ENCODE results near the gene HES5. TPM values are rescaled to one million over a fixed set of nuclear protein-coding genes. Genes with fewer than 3 reads are reported as not detected.

Gene HES5
- total RNA-seq, 3 donors from 2014 or later = 1.3 to 7.8 (median 1.6) TPM

DNA sequence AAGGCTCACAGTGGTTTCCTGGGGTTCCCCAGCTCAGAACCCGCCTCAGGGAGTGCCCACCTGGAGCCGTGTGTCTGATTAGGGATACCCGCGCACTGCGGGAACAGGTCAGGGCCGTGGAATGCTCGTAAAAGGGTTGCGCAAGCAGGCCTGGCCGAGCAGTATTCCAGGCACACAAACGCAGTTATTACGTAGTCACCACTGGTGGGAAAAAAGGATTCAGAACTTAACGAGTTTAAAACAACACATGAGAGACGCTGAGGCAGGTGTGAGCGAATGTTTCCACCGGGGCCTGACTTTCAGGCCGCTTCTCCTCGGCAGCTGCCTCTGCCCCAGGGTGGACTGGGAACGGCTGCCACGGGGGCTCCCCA, 35.8 kb downstream of the HES5 start:
- TF ChIP-seq, protein P1, sequence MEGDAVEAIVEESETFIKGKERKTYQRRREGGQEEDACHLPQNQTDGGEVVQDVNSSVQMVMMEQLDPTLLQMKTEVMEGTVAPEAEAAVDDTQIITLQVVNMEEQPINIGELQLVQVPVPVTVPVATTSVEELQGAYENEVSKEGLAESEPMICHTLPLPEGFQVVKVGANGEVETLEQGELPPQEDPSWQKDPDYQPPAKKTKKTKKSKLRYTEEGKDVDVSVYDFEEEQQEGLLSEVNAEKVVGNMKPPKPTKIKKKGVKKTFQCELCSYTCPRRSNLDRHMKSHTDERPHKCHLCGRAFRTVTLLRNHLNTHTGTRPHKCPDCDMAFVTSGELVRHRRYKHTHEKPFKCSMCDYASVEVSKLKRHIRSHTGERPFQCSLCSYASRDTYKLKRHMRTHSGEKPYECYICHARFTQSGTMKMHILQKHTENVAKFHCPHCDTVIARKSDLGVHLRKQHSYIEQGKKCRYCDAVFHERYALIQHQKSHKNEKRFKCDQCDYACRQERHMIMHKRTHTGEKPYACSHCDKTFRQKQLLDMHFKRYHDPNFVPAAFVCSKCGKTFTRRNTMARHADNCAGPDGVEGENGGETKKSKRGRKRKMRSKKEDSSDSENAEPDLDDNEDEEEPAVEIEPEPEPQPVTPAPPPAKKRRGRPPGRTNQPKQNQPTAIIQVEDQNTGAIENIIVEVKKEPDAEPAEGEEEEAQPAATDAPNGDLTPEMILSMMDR (IDR thresholded peaks at IDR 0.05) = no peak
- ATAC-seq (peak; percentile 72), DNase-seq (peak in 2 of 3 donors; percentile 41 to 48)
- Histone ChIP-seq H3K9me3 (no peaks in the 10 kb centered on the region), H3K36me3 (ENCODE audit: low read depth) (no peaks in the 10 kb centered on the region), H3K4me3 (no peak overlapping the region), H3K4me1 (ENCODE audit: low read depth) (no peaks in the 10 kb centered on the region)
- intact Hi-C loops (cut with DNase I, micrococcal nuclease) = no loop called here

DNA sequence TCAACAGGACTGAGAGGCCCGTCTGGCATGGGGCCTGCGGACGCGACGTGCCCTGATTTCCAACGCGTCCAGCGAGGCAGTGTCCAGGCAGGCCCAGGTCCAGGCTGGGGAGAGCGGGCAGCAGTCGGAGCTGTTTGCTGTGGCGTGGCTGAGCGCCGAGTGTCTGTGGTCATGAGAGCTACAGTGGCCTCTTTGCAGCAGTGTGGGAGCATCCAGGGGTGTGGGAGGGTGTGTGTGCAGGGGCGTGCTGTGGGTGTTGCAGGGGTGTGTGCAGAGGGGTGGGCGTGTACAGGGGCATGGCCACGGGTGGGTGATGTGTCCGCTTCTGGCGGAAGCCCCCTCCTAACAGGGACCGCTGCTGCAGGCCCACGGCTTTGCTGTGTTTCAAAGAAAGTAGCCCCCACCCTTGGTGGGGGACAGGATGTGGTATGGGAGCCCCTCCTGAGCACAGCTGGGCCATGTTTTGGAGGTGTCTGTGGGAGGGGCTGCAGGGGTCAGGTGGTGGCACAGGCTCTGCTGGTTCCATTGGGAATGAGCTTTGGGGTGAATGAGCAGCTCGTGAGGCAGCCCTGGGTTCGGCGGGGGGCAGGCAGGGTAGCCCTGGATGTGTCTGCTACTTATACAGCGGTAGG, 36.3 kb downstream of the HES5 start:
- intact Hi-C loops (cut with DNase I, micrococcal nuclease) = no loop called here

DNA sequence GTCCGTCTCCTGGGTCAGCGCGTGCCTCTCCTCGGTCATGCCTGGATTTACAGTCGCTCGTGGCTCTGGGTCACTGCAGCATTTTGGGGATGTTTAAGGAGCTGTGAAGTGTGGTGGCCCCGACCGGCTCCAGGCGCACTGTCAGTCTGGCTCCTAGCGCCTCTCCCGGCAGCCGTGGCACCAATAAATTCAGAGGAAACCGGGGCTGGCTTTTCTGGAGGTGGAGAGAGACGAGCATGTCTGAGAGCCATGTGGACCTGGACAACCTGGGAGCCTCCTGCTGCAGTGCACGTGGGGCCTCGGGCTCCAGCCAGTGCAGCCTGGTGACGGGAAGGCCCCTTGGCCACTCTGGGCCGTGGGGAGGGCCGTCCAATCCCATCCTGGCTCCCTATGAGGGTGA, 36.8 kb downstream of the HES5 start:
- DNase-seq = no peak
- no peak for ATAC-seq
- no peaks in the 10 kb centered on the region for H3K36me3 ChIP-seq (ENCODE audit: low read depth)
- H3K9me3 ChIP-seq = no peaks in the 10 kb centered on the region
- no peaks in the 10 kb centered on the region for H3K4me1 ChIP-seq (ENCODE audit: low read depth)
- intact Hi-C loops (cut with DNase I, micrococcal nuclease) = no loop called here
- H3K4me3 ChIP-seq = no peak overlapping the region
- TF ChIP-seq, protein P1 (IDR thresholded peaks at IDR 0.05) = no peak

More for the DNA sequence above, 36.3 kb downstream of the HES5 start:
- no peaks in the 10 kb centered on the region for H3K4me1 ChIP-seq (ENCODE audit: low read depth)
- TF ChIP-seq, protein P1 (IDR thresholded peaks at IDR 0.05) = no peak
- H3K4me3 ChIP-seq = no peak overlapping the region
- H3K36me3 ChIP-seq (ENCODE audit: low read depth) = no peaks in the 10 kb centered on the region
- ATAC-seq (peak; percentile 4), DNase-seq (no peak)
- H3K9me3 ChIP-seq = no peaks in the 10 kb centered on the region

DNA sequence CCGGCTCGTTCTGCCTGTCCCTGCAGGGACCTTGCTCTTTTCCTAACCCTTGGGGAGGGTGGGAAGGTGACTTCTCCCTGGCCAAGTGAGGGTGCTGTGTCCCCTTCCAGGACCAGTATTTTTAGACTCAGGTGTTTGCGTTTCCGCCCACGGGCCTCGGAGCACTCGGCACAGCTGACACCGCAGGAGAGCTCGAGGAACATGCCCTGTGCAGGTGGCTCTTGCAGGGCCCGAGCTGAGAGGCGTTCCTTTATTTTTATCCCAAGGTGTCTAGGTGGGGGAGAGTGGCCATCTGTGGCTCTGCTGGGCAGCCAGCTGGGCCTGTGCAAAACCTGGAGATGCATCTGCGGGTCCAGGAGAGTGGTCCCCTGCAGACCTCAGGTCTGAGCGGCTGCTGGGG, 38.0 kb downstream of the HES5 start:
- H3K9me3 ChIP-seq = no peaks in the 10 kb centered on the region
- no peaks in the 10 kb centered on the region for H3K4me1 ChIP-seq (ENCODE audit: low read depth)
- no peaks in the 10 kb centered on the region for H3K36me3 ChIP-seq (ENCODE audit: low read depth)
- TF ChIP-seq, protein P1 (IDR thresholded peaks at IDR 0.05) = no peak
- ATAC-seq = no peak
- H3K4me3 ChIP-seq = no peak overlapping the region
- DNase-seq = no peak
- intact Hi-C loops (cut with DNase I, micrococcal nuclease) = no loop called here

DNA sequence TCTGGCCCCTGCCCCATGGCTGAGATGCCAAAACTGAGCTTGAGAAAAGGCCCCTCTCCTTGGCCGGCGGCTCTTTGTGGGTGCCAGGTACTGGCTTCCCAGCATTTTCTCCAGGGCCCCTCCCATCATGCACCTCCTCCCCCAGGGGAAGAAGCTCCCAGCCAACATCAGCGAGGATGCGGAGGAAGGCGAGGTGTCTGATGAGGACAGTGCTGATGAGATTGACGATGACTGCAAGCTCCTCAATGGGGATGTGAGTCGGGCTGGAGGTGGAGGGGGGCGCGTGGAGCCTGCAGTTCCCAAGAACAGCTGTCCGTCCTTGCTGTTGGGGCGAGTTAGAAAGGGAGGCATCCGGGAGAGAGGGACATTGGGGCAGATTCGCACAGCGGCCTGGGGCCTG, 40.4 kb downstream of the HES5 start:
- ATAC-seq (no peak), DNase-seq (no peak)
- H3K4me1 ChIP-seq (ENCODE audit: low read depth) = no peaks in the 10 kb centered on the region
- no peaks in the 10 kb centered on the region for H3K9me3 ChIP-seq
- H3K4me3 ChIP-seq = no peak overlapping the region
- TF ChIP-seq, protein P1 (IDR thresholded peaks at IDR 0.05) = no peak
- intact Hi-C loops (cut with DNase I, micrococcal nuclease) = no loop called here
- no peaks in the 10 kb centered on the region for H3K36me3 ChIP-seq (ENCODE audit: low read depth)

DNA sequence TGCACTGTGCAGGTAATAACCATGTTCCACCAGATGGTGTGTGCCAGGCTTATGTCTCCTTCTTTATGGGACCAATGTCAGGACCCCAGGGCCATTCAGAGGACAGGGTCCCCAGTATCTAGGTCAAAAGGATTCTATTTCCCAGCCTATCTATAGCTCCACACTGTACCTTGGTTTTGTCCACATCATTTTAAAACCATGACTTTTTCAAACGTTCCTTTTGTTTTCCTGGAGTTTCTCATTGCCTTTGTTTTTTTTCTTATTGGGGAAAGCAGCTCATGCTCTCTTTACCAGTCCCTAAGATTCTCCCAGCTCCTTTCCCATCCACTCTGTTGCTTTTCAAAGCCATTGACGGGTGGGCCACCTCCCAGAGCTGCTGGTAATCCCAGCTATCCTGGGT, 41.4 kb downstream of the HES5 start:
- no peak for DNase-seq

More for the DNA sequence above, 41.4 kb downstream of the HES5 start:
- Histone ChIP-seq H3K4me1 (ENCODE audit: low read depth) (no peaks in the 10 kb centered on the region), H3K36me3 (ENCODE audit: low read depth) (no peaks in the 10 kb centered on the region), H3K9me3 (no peaks in the 10 kb centered on the region), H3K4me3 (no peak overlapping the region)
- intact Hi-C loops (cut with DNase I, micrococcal nuclease) = no loop called here
- TF ChIP-seq, protein P1 (IDR thresholded peaks at IDR 0.05) = no peak
- ATAC-seq = no peak
